Activated CD4-positive, alpha-beta memory T cell treated with anti-CD3 and anti-CD28 coated beads for 36 hours (primary cell): Measurements from ENCODE around the gene DDX18. TPM values are rescaled to one million over a fixed set of nuclear protein-coding genes. Genes with fewer than 3 reads are reported as not detected.

Experiments
- CTCF ChIA-PET: fragments of 350-600 bp; sonication (Branson Sonifier 250); formaldehyde crosslinking; loops from one replicate; lab custom pipeline; 2021; ENCODE audit warnings: antibody characterized with exemption, inconsistent platforms; lab: Charles Lee
- POLR2A ChIA-PET: fragments of 350-600 bp; sonication (Branson Sonifier 250); formaldehyde crosslinking; loops from one replicate; lab custom pipeline; 2021; ENCODE audit warnings: antibody characterized with exemption; lab: Charles Lee
- DNase-seq: peaks from one replicate; pipeline ENCODE4 v3.0.0-alpha.2; 2020
- H3K27ac Mint-ChIP-seq: one replicate; pipeline ENCODE4 v1.8.0; 2021; ENCODE audit warnings: mixed read lengths
- H3K27me3 Mint-ChIP-seq: one replicate; pipeline ENCODE4 v1.8.0; 2021; ENCODE audit warnings: mixed read lengths
- H3K36me3 Mint-ChIP-seq: one replicate; pipeline ENCODE4 v1.8.0; 2021; ENCODE audit warnings: mixed read lengths
- H3K4me1 Mint-ChIP-seq: one replicate; pipeline ENCODE4 v1.8.0; 2021; ENCODE audit warnings: low read depth, mixed read lengths
- H3K4me3 Mint-ChIP-seq: one replicate; pipeline ENCODE4 v1.8.0; 2021; ENCODE audit warnings: mild to moderate bottlenecking, mixed read lengths
- H3K9me3 Mint-ChIP-seq: one replicate; pipeline ENCODE4 v1.8.0; 2021; ENCODE audit warnings: mixed read lengths
- intact Hi-C: fragments of 100-400 bp; cut with micrococcal nuclease; formaldehyde crosslinking; loops from one replicate; pipeline ENCODE4 v1.15.1; 2023
- total RNA-seq, 2 experiments: library from RNA; stranded (reverse); gene quantifications; one replicate each; pipeline ENCODE4 v1.2.3, GENCODE V29; 2021

DDX18 gene
- total RNA-seq, 2 experiments from 2014 or later, result 118 to 124 TPM

DNA sequence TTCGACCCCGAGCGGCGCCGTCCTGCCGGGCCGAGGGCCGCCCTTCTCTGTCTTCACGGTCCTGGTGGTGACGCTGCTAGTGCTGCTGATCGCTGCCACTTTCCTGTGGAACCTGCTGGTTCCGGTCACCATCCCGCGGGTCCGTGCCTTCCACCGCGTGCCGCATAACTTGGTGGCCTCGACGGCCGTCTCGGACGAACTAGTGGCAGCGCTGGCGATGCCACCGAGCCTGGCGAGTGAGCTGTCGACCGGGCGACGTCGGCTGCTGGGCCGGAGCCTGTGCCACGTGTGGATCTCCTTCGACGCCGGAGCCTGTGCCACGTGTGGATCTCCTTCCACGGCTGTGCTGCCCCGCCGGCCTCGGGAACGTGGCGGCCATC is 45.0 kb downstream of the DDX18 start:
- Mint-ChIP-seq H3K27me3 (peaks cover 29% of the 10 kb centered on the region), H3K27ac (no peak overlapping the region), H3K9me3 (peaks cover 7% of the 10 kb centered on the region), H3K36me3 (no peaks in the 10 kb centered on the region), H3K4me3 (no peak overlapping the region), H3K4me1 (no peaks in the 10 kb centered on the region)
- ChIA-PET CTCF (no interaction called here), POLR2A (no interaction called here)
- no peak for DNase-seq
- intact Hi-C loops, result no loop called here

DNA sequence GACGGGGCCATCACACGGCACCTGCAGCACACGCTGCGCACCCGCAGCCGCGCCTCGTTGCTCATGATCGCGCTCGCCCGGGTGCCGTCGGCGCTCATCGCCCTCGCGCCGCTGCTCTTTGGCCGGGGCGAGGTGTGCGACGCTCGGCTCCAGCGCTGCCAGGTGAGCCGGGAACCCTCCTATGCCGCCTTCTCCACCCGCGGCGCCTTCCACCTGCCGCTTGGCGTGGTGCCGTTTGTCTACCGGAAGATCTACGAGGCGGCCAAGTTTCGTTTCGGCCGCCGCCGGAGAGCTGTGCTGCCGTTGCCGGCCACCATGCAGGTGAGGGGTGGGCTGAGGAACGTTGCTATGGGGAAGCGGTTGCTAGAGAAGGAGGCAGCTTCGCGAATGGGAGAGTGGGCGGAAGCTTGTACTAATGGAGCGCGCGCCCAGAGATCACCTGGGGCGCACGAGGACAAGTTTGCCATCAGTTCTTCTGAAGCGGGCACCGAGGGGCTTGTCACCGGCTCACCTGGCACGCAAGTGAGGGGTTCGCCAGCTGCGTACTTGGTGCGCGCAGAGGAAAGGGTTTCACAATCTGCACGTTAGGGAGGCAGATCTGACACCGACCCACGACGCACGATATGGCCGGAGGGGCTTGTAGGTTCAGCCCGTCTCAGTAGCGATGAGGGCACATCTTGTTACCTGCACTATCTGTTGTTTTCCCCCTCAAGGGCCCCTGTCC is 45.6 kb downstream of the DDX18 start:
- peaks cover 25% of the 10 kb centered on the region for H3K27me3 Mint-ChIP-seq
- no peak for DNase-seq
- no peak overlapping the region for H3K27ac Mint-ChIP-seq
- no peaks in the 10 kb centered on the region for H3K4me1 Mint-ChIP-seq
- POLR2A ChIA-PET, result no interaction called here
- H3K4me3 Mint-ChIP-seq, result no peak overlapping the region
- CTCF ChIA-PET, result no interaction called here
- intact Hi-C loops, result no loop called here
- peaks cover 7% of the 10 kb centered on the region for H3K9me3 Mint-ChIP-seq
- no peaks in the 10 kb centered on the region for H3K36me3 Mint-ChIP-seq

DNA sequence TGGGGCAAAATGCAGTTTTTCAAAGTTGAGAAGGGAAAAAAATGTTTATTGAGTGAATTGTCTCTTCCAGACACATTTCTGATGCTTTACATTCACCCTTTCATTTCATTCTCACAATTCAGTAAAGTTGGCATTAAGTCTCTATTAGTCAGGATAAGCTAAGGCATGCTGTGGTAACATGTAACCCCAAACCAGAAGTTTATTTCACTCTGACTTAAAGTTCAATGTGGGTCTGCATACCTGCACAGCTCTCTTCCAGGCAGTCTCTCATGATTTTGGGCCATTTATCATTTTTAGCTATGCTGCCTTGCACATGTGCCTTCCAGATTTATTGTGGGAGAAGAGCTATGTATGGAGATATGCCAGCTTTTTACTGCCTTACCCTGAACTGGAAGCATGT is 48.0 kb downstream of the DDX18 start:
- peaks cover 20% of the 10 kb centered on the region for H3K27me3 Mint-ChIP-seq
- DNase-seq, result no peak
- no peaks in the 10 kb centered on the region for H3K4me1 Mint-ChIP-seq
- ChIA-PET CTCF (no interaction called here), POLR2A (no interaction called here)
- peaks cover 7% of the 10 kb centered on the region for H3K9me3 Mint-ChIP-seq
- no peaks in the 10 kb centered on the region for H3K36me3 Mint-ChIP-seq
- no peak overlapping the region for H3K4me3 Mint-ChIP-seq
- no peak overlapping the region for H3K27ac Mint-ChIP-seq
- intact Hi-C loops, result no loop called here

DNA sequence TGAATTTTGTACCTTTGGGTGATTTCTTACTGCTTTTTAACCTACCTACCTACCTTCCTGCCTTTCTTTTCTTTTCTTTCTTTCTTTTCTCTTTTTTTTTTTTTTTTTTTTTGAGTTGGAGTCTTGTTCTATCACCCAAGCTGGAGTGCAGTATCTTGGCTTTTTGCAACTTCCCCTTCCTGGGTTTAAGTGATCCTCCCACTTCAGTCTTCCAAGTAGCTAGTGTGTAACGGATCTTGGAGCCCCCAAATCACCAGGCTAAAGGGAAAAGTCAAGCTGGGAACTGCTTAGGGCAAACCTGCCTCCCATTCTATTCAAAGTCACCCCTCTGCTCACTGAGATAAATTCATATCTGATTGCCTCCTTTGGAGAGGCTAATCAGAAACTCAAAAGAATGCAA is 61.3 kb downstream of the DDX18 start:
- H3K4me1 Mint-ChIP-seq, result no peaks in the 10 kb centered on the region
- no peak overlapping the region for H3K4me3 Mint-ChIP-seq
- POLR2A ChIA-PET, result no interaction called here
- no peaks in the 10 kb centered on the region for H3K9me3 Mint-ChIP-seq
- peaks cover 28% of the 10 kb centered on the region for H3K27me3 Mint-ChIP-seq
- CTCF ChIA-PET, result no interaction called here
- no peak overlapping the region for H3K27ac Mint-ChIP-seq
- no peak for DNase-seq
- intact Hi-C loops, result no loop called here
- H3K36me3 Mint-ChIP-seq, result no peaks in the 10 kb centered on the region

DNA sequence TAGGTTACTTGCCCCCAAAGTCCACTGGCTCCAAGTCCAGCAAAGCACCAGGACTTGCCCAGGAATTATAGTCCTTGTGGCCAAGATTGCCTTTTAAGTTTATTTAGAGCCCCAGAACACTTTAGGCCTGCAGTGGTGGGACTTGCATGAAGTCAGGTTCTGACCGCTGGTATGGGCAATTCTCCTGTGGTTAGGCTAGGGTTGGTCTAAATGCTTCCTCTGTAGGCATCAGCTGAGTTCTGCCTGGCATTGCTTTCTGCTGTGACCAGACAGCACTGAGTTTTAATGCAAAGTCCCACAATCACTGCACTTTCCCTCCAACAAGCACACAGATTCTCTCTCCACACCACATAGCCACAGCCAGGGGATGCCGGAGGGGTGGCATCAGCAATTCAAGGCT is 64.5 kb downstream of the DDX18 start:
- CTCF ChIA-PET, result no interaction called here
- H3K9me3 Mint-ChIP-seq, result peaks cover 9% of the 10 kb centered on the region

More for the DNA sequence above, 64.5 kb downstream of the DDX18 start:
- H3K27me3 Mint-ChIP-seq, result peaks cover 29% of the 10 kb centered on the region
- intact Hi-C loops, result no loop called here
- H3K4me3 Mint-ChIP-seq, result no peak overlapping the region
- no peak for DNase-seq
- POLR2A ChIA-PET, result no interaction called here
- no peaks in the 10 kb centered on the region for H3K4me1 Mint-ChIP-seq
- no peaks in the 10 kb centered on the region for H3K36me3 Mint-ChIP-seq
- no peak overlapping the region for H3K27ac Mint-ChIP-seq

Other genes starting within 250 kb of the DDX18 start
- 10 to 100 TPM; 24.9 to 27.3 TPM for gene CCDC93, start 199.4 kb downstream of the DDX18 start, total RNA-seq